Activated CD4-positive, alpha-beta T cell treated with anti-CD3 and anti-CD28 coated beads, Interleukin-2, amount 50 U/mL, for 4 hours (primary cell): ENCODE measurements around the gene CES2.
"Not testable (repeated sequence)": the region's sequence is repeated elsewhere in the genome, so short reads cannot be mapped to it uniquely, and the experiment has no call there.

Experiments
- DNase-seq, 2 experiments: peaks; one replicate each; pipeline ENCODE4 v3.0.0-alpha.2; 2020

CES2 gene

DNA sequence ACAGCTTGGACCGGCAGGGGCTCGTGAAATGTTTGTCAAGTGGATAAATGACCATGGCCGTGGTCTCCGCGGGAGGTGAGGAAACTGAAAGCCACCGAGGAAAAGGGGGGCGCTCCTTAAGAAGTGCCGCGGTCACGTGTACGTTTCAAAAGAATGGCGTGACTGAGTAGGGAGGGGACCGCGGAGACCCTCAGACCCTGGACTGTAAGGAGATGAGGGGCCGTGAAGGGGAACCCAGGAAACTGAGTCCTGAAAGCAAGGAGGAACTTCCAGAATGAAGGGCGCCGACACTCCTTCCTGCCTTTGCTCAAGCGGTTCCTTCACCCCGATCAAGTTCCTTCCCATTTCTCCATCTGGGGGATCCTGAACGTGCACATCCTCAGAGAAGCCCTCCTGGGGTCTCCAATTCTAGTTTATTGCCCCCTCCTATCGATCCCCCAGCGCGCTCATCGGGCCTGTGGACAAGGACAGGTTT, 440 bp upstream of the CES2 start:
- not testable (repeated sequence) for DNase-seq

DNA sequence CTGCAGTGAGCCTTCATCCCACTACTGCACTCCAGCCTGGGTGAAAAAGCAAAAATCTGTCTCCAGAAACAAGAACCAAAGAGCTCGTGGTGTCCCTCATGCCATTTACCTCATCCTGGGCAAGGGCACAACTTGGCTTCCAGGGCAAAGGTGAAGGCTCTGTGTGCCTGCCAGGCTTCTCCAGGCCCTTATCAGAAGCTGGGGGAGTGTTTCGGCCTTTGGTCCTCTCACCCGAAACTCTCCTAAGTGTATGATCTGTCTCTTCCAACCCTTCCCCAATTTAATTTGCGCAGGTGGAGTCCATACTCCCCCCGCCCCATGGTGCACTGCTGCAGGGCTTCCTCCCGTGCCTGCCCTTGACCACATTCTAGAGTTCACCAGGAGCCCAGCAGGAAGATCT, 1.1 kb downstream of the CES2 start:
- no peak for DNase-seq

- no peak for DNase-seq
Observed at GRCh38 chr16:66936889-66937554, 1.7 kb downstream of the CES2 start.

DNA sequence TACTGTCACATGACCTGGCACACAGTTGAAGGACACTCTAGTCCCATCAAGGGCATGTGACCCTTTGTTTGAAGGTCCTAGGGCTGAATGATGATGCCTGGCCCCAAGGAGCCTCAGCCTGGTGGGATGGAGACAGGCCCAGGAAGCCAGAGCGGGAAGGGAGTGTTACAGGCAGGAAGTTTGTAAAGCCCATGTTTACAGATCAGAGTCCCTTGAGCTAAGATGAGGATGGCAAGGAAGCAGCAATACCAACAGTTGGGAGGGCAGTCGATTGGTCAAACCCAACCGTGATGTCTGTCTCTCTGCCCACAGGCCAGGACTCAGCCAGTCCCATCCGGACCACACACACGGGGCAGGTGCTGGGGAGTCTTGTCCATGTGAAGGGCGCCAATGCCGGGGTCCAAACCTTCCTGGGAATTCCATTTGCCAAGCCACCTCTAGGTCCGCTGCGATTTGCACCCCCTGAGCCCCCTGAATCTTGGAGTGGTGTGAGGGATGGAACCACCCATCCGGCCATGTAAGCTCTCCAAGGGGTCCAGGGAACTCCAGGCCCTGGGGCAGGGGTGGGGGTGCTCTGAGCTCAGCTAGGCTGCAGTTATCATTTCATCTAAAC, 2.5 kb downstream of the CES2 start:
- DNase-seq = no peak

GRCh38 chr16:66939366-66939765, 4.0 kb downstream of the CES2 start:
- no peak for DNase-seq

GRCh38 chr16:66940236-66940635, 4.9 kb downstream of the CES2 start:
- no peak for DNase-seq

DNA sequence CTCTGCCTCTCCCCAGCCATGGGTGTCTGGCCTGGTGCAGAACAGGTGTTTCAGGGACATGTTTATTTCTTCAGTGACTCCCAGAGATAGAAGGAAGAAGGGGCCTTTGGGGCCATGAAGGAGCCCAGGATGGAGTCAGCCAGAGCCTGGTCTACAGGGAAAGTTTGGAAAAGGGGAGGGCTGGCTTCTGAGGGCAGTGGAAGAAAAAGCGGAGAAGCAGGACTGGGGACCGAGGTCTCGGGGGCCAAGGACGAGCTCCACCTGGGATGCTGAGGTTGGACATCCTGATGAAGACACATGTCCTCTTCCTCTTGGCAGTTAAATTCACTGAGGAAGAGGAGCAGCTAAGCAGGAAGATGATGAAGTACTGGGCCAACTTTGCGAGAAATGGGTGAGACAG, 7.7 kb downstream of the CES2 start:
- DNase-seq = no peak

DNA sequence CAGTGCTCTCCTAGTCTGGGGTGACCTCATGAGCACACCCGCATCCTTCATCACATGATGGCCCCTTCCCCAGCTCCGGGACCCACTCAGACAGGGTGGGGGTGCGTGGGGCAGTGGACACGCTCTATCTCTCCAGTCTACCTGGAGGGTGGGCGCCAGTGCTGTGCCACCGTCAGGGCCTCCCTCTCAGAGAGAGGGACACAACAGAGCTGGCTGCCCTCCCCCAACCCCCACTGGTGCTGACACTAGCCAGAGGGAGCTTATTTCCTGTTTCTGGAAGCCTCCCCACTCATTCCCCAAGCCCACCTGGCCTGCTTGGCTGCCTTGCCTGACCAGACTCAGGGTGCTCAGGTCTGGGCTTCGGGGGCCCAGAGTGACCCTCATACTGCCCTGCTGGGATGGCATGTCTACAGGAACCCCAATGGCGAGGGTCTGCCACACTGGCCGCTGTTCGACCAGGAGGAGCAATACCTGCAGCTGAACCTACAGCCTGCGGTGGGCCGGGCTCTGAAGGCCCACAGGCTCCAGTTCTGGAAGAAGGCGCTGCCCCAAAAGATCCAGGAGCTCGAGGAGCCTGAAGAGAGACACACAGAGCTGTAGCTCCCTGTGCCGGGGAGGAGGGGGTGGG, 8.2 kb downstream of the CES2 start:
- no peak for DNase-seq

- DNase-seq = no peak
Observed at GRCh38 chr16:66944054-66944441, 8.7 kb downstream of the CES2 start.

GRCh38 chr16:66944971-66945370, 9.7 kb downstream of the CES2 start:
- not testable (repeated sequence) for DNase-seq

GRCh38 chr16:66945939-66946338, 10.6 kb downstream of the CES2 start:
- DNase-seq = no peak

DNA sequence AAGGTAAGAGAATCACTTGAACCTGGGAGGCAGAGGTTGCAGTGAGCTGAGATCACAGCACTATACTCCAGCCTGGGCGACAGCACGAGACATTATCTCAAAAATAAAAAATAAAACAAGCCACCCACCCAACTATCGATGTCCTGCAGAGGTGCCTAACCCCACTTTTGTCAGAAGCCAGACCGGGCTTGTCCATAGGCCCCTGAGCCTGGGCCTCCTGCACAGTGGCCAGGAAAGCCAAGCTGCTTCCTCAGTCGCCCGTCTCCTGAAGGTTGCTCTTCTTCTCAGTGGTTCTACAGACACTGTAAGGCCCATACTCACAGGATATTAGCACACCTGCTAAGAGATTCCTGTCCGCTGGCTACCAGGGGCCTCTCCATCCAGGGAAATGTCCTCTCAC, 11.2 kb downstream of the CES2 start:
- DNase-seq = no peak

DNA sequence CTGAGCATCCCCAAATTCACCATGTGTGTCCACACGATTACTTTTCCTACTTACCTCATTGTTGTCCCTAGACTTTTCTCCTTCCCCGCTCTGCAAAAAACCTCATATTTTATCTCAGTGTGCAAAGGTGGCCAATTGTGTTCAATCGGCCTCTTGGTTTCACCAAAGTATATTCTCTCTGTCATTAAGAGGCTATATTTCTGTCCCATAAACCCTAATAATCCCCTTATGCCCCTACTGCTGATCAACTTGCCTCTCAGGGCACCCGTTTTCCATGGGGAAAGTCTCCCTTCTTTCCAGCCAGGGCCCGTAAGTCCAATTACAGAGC, 11.6 kb downstream of the CES2 start:
- DNase-seq = no peak

GRCh38 chr16:66947302-66948065, 12.2 kb downstream of the CES2 start:
- peak; percentile 82 to 87 for DNase-seq

DNA sequence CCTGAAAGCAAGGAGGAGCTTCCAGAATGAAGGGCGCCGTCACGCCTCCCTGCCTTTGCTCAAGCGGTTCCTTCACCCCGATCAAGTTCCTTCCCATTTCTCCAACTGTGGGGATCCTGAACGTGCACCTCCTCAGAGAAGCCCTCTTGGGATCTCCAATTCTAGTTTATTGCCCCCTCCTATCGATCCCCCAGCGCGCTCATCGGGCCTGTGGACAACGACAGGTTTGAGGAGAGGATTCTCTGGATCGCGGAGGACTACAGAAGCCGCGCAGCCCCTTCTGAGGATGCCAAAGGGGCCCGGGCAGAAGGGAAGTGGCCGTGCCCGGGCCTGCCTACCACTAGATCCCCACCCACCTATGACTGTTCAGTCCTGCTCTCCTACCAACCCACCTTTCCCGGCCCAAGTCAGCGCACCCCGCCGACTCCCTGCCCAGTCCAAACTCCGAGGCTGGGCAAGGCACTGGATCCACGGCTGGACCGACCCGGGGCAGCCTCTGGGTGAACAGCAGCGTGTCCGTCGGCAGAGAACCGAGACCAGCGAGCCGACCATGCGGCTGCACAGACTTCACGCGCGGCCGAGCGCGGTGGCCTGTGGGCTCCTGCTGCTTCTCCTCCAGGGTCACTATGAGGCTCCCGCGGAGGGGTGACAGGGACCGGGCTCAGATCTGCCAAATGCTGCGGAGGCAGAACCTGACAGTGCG, 13.0 kb downstream of the CES2 start:
- no peak for DNase-seq

- DNase-seq = no peak
Observed at GRCh38 chr16:66948837-66949225, 13.5 kb downstream of the CES2 start.

DNA sequence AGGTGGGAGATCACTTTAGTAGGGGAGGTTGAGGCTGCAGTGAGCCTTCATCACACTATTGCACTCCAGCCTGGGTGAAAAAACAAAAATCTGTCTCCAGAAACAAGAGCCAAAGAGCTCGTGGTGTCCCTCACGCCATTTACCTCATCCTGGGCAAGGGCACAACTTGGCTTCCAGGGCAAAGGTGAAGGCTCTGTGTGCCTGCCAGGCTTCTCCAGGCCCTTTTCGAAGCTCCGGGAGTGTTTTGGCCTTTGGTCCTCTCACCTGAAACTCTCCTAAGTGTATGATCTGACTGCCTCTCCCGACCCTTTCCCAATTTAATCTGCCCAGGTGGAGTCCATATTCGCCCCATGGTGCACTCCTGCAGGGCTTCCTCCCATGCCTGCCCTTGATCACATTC, 14.2 kb downstream of the CES2 start:
- DNase-seq = no peak

DNA sequence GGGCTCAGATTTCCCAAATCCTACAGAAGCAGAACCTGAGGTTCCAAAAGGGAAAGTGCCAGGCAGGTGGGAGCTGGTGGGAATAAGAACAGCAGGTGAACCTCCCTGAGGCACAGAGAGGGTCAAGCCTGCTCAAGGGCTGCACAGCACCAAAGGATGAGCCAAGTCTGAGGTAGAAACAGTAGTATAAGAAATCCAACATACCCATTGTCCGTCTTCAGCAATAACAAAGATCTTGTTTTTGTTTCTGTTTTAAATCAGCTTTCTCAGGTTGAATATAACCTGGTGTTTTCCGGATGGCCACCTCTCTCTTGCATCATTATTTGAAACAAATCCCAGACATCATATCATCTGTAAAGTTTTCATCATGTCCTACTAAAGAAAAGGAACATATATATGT, 15.1 kb downstream of the CES2 start:
- DNase-seq = no peak

GRCh38 chr16:66950971-66951790, 15.9 kb downstream of the CES2 start:
- no peak for DNase-seq

- no peak for DNase-seq
Observed at GRCh38 chr16:66952430-66953110, 17.3 kb downstream of the CES2 start.

DNA sequence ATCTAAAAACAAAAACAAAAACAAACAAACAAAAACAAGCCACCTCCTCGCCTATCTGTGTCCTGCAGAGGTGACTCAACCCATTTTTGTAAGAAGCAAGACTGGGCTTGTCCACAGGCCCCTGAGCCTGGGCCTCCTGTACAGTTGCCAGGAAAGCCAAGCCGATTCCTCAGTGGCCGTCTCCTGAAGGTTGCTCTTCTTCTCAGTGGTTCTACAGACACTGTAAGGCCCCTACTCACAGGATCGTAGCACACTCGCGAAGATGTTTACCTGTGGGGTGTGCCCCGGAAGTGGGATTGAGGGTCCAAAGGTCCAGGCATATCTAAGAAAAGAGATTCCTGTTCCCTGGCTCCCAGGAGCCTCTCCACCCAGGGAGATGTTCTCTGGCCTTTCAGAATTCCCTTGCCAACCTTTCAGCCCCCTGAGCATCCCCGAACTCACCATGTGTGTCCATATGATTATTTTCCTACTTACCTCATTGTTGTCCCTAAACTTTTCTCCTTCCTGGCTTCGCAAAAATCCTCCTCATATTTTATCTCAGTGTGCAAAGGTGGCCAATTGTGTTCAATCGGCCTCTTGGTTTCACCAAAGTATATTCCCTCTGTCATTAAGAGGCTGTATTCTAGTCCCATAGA, 18.3 kb downstream of the CES2 start:
- DNase-seq = no peak
